Peyer's patch (tissue), 4 donors: ENCODE data around the gene USP24.

Source experiments
- POLR2A ChIP-seq, 2 donors: fragments of 450-650 bp; IDR thresholded peaks; one replicate each; pipeline ENCODE4 v1.5.1; 2017; ENCODE audit warnings: antibody characterized with exemption in 2 of 2, mild to moderate bottlenecking in 2 of 2, moderate library complexity in 2 of 2
- TF ChIP-seq, protein P1 (sequence below), 6 experiments: fragments of 450-650 bp in 4 of 6; fragments of 200-600 bp in 2 of 6; sonication (generic) in 1 of 6; IDR thresholded peaks; one replicate each; pipeline ENCODE4 v1.5.1; 2017 to 2019; ENCODE audit warnings: antibody characterized with exemption in 6 of 6, mild to moderate bottlenecking in 3 of 6, moderate library complexity in 1 of 6

DNA sequence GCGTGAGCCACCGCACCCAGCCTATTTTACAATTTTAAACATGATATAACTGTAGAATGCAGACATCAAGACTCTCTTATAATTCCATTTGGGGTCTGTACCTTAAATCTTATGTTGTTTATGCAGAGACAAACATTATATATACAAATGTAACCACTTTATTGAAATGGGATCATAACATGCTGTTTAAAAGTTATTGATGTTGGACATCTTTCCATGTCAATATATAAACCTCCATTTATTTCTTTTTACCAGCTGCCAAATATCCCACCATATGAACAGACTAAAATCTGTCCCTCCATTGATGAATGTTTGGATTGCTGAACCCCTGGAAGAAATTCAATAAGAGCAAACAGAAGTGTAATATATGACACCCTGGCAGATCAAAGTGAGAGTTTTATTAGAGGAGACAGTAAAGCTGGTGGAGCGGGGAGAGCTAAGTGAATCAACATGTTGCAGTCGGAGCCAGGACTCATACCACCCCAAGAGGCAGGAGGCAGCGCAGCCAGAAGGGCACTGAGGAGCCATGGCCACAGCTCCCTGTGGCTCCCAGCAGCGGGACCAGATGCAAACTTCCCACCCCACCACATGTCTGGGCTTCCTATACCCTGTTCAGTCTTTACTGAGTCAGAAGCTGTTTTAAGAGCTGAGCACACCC lies 180.6 kb downstream of the USP24 start:
- TF ChIP-seq POLR2A (IDR thresholded peaks at IDR 0.05), result no peak
- TF ChIP-seq, protein P1, sequence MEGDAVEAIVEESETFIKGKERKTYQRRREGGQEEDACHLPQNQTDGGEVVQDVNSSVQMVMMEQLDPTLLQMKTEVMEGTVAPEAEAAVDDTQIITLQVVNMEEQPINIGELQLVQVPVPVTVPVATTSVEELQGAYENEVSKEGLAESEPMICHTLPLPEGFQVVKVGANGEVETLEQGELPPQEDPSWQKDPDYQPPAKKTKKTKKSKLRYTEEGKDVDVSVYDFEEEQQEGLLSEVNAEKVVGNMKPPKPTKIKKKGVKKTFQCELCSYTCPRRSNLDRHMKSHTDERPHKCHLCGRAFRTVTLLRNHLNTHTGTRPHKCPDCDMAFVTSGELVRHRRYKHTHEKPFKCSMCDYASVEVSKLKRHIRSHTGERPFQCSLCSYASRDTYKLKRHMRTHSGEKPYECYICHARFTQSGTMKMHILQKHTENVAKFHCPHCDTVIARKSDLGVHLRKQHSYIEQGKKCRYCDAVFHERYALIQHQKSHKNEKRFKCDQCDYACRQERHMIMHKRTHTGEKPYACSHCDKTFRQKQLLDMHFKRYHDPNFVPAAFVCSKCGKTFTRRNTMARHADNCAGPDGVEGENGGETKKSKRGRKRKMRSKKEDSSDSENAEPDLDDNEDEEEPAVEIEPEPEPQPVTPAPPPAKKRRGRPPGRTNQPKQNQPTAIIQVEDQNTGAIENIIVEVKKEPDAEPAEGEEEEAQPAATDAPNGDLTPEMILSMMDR (IDR thresholded peaks at IDR 0.05), result no peak
